Measurements from ENCODE around the gene MGLL. TPM values are rescaled to one million over a fixed set of nuclear protein-coding genes. Genes with fewer than 3 reads are reported as not detected.

MGLL gene
- polyA plus RNA-seq, 4 donors: 24.7 to 47.2 (median 43.1) TPM

- WGBS, 3 donors: 66 to 81% (median 72%) methylated on average over 3 of the region's 3 CpGs
- peaks cover 0 to 2% of the 10 kb centered on the region in 2 donors for H3K9me3 ChIP-seq (ENCODE audit: control insufficient read depth in 2 of 2, insufficient read depth in 1 of 2, low read depth in 1 of 2, low read length in 1 of 2)
- H3K4me1 ChIP-seq (ENCODE audit: control insufficient read depth in 3 of 3, insufficient read depth in 2 of 3, low read depth in 1 of 3, low read length in 2 of 3): peaks cover 0 to 10% (median 0%) of the 10 kb centered on the region in 3 donors
- no peak for DNase-seq
- no peak overlapping the region for H3K27ac ChIP-seq (ENCODE audit: low read depth in 1 of 3, low read length in 2 of 3)
- no peak overlapping the region for H3K4me3 ChIP-seq (ENCODE audit: low read depth in 1 of 3, low read length in 3 of 3)
- H3K27me3 ChIP-seq (ENCODE audit: control insufficient read depth in 3 of 3, insufficient read depth in 3 of 3, low read length in 3 of 3): no peaks in the 10 kb centered on the region
- H3K36me3 ChIP-seq (ENCODE audit: control insufficient read depth in 3 of 3, insufficient read depth in 2 of 3, low read depth in 1 of 3, low read length in 3 of 3): peaks cover 0 to 45% (median 0%) of the 10 kb centered on the region in 3 donors
- no peak for FAIRE-seq
Measured at GRCh38 chr3:127718916-127719290, 103.4 kb downstream of the MGLL start.

GRCh38 chr3:127718245-127718915 lies 103.9 kb downstream of the MGLL start:
- DNase-seq: no peak
- FAIRE-seq: no peak
- Histone ChIP-seq H3K4me1 (ENCODE audit: control insufficient read depth in 3 of 3, insufficient read depth in 2 of 3, low read depth in 1 of 3, low read length in 2 of 3) (peaks cover 0 to 9% (median 0%) of the 10 kb centered on the region in 3 donors), H3K36me3 (ENCODE audit: control insufficient read depth in 3 of 3, insufficient read depth in 2 of 3, low read depth in 1 of 3, low read length in 3 of 3) (peaks cover 0 to 45% (median 0%) of the 10 kb centered on the region in 3 donors), H3K9me3 (ENCODE audit: control insufficient read depth in 2 of 2, insufficient read depth in 1 of 2, low read depth in 1 of 2, low read length in 1 of 2) (no peaks in the 10 kb centered on the region), H3K27me3 (ENCODE audit: control insufficient read depth in 3 of 3, insufficient read depth in 3 of 3, low read length in 3 of 3) (no peaks in the 10 kb centered on the region), H3K4me3 (ENCODE audit: low read depth in 1 of 3, low read length in 3 of 3) (no peak overlapping the region), H3K27ac (ENCODE audit: low read depth in 1 of 3, low read length in 2 of 3) (no peak overlapping the region)
- 83 to 95% (median 91%) methylated on average over 7 of the region's 7 CpGs for WGBS, 3 donors

- peaks cover 0 to 4% (median 0%) of the 10 kb centered on the region in 3 donors for H3K4me1 ChIP-seq (ENCODE audit: control insufficient read depth in 3 of 3, insufficient read depth in 2 of 3, low read depth in 1 of 3, low read length in 2 of 3)
- no peaks in the 10 kb centered on the region for H3K9me3 ChIP-seq (ENCODE audit: control insufficient read depth in 2 of 2, insufficient read depth in 1 of 2, low read depth in 1 of 2, low read length in 1 of 2)
- 84 to 92% (median 86%) methylated on average over 14 of the region's 14 CpGs for whole genome bisulfite sequencing, 3 donors
- DNase-seq (no peak), FAIRE-seq (no peak)
- no peak overlapping the region for H3K27ac ChIP-seq (ENCODE audit: low read depth in 1 of 3, low read length in 2 of 3)
- no peak overlapping the region for H3K4me3 ChIP-seq (ENCODE audit: low read depth in 1 of 3, low read length in 3 of 3)
- H3K36me3 ChIP-seq (ENCODE audit: control insufficient read depth in 3 of 3, insufficient read depth in 2 of 3, low read depth in 1 of 3, low read length in 3 of 3): peaks cover 0 to 44% (median 0%) of the 10 kb centered on the region in 3 donors
- no peaks in the 10 kb centered on the region for H3K27me3 ChIP-seq (ENCODE audit: control insufficient read depth in 3 of 3, insufficient read depth in 3 of 3, low read length in 3 of 3)
Measured at GRCh38 chr3:127717357-127718244, 104.7 kb downstream of the MGLL start.

- FAIRE-seq (no peak), DNase-seq (no peak)
- 95 to 99% (median 96%) methylated on average over 6 of the region's 6 CpGs for WGBS, 3 donors
- no peak overlapping the region for H3K4me3 ChIP-seq (ENCODE audit: low read depth in 1 of 3, low read length in 3 of 3)
- H3K27me3 ChIP-seq (ENCODE audit: control insufficient read depth in 3 of 3, insufficient read depth in 3 of 3, low read length in 3 of 3): no peaks in the 10 kb centered on the region
- no peaks in the 10 kb centered on the region for H3K4me1 ChIP-seq (ENCODE audit: control insufficient read depth in 3 of 3, insufficient read depth in 2 of 3, low read depth in 1 of 3, low read length in 2 of 3)
- no peaks in the 10 kb centered on the region for H3K9me3 ChIP-seq (ENCODE audit: control insufficient read depth in 2 of 2, insufficient read depth in 1 of 2, low read depth in 1 of 2, low read length in 1 of 2)
- H3K36me3 ChIP-seq (ENCODE audit: control insufficient read depth in 3 of 3, insufficient read depth in 2 of 3, low read depth in 1 of 3, low read length in 3 of 3): peaks cover 0 to 39% (median 0%) of the 10 kb centered on the region in 3 donors
- no peak overlapping the region for H3K27ac ChIP-seq (ENCODE audit: low read depth in 1 of 3, low read length in 2 of 3)
Measured at GRCh38 chr3:127716384-127716783, 105.9 kb downstream of the MGLL start.

- H3K27me3 ChIP-seq (ENCODE audit: control insufficient read depth in 3 of 3, insufficient read depth in 3 of 3, low read length in 3 of 3): no peaks in the 10 kb centered on the region
- no peaks in the 10 kb centered on the region for H3K9me3 ChIP-seq (ENCODE audit: control insufficient read depth in 2 of 2, insufficient read depth in 1 of 2, low read depth in 1 of 2, low read length in 1 of 2)
- H3K4me3 ChIP-seq (ENCODE audit: low read depth in 1 of 3, low read length in 3 of 3): no peak overlapping the region
- FAIRE-seq (no peak), DNase-seq (no peak)
- H3K4me1 ChIP-seq (ENCODE audit: control insufficient read depth in 3 of 3, insufficient read depth in 2 of 3, low read depth in 1 of 3, low read length in 2 of 3): no peaks in the 10 kb centered on the region
- H3K27ac ChIP-seq (ENCODE audit: low read depth in 1 of 3, low read length in 2 of 3): no peak overlapping the region
- WGBS, 3 donors: 71 to 79% (median 78%) methylated on average over 8 of the region's 8 CpGs
- peaks cover 0 to 40% (median 0%) of the 10 kb centered on the region in 3 donors for H3K36me3 ChIP-seq (ENCODE audit: control insufficient read depth in 3 of 3, insufficient read depth in 2 of 3, low read depth in 1 of 3, low read length in 3 of 3)
Measured at GRCh38 chr3:127715532-127715931, 106.8 kb downstream of the MGLL start.

GRCh38 chr3:127714866-127715265 lies 107.4 kb downstream of the MGLL start:
- no peaks in the 10 kb centered on the region for H3K4me1 ChIP-seq (ENCODE audit: control insufficient read depth in 3 of 3, insufficient read depth in 2 of 3, low read depth in 1 of 3, low read length in 2 of 3)
- H3K9me3 ChIP-seq (ENCODE audit: control insufficient read depth in 2 of 2, insufficient read depth in 1 of 2, low read depth in 1 of 2, low read length in 1 of 2): no peaks in the 10 kb centered on the region
- DNase-seq (no peak), FAIRE-seq (no peak)
- WGBS, 3 donors: 95 to 98% (median 98%) methylated on average over 5 of the region's 5 CpGs
- H3K4me3 ChIP-seq (ENCODE audit: low read depth in 1 of 3, low read length in 3 of 3): no peak overlapping the region
- no peaks in the 10 kb centered on the region for H3K27me3 ChIP-seq (ENCODE audit: control insufficient read depth in 3 of 3, insufficient read depth in 3 of 3, low read length in 3 of 3)
- H3K27ac ChIP-seq (ENCODE audit: low read depth in 1 of 3, low read length in 2 of 3): no peak overlapping the region
- H3K36me3 ChIP-seq (ENCODE audit: control insufficient read depth in 3 of 3, insufficient read depth in 2 of 3, low read depth in 1 of 3, low read length in 3 of 3): peaks cover 0 to 39% (median 0%) of the 10 kb centered on the region in 3 donors

GRCh38 chr3:127714125-127714571 lies 108.2 kb downstream of the MGLL start:
- DNase-seq: no peak
- WGBS, 3 donors: 73 to 78% (median 75%) methylated on average over 10 of the region's 10 CpGs
- Histone ChIP-seq H3K36me3 (ENCODE audit: control insufficient read depth in 3 of 3, insufficient read depth in 2 of 3, low read depth in 1 of 3, low read length in 3 of 3) (peaks cover 0 to 38% (median 0%) of the 10 kb centered on the region in 3 donors), H3K9me3 (ENCODE audit: control insufficient read depth in 2 of 2, insufficient read depth in 1 of 2, low read depth in 1 of 2, low read length in 1 of 2) (no peaks in the 10 kb centered on the region), H3K4me3 (ENCODE audit: low read depth in 1 of 3, low read length in 3 of 3) (no peak overlapping the region), H3K27ac (ENCODE audit: low read depth in 1 of 3, low read length in 2 of 3) (no peak overlapping the region), H3K27me3 (ENCODE audit: control insufficient read depth in 3 of 3, insufficient read depth in 3 of 3, low read length in 3 of 3) (no peaks in the 10 kb centered on the region), H3K4me1 (ENCODE audit: control insufficient read depth in 3 of 3, insufficient read depth in 2 of 3, low read depth in 1 of 3, low read length in 2 of 3) (no peaks in the 10 kb centered on the region)
- no peak for FAIRE-seq

GRCh38 chr3:127712881-127713771 lies 109.2 kb downstream of the MGLL start:
- H3K4me1 ChIP-seq (ENCODE audit: control insufficient read depth in 3 of 3, insufficient read depth in 2 of 3, low read depth in 1 of 3, low read length in 2 of 3): no peaks in the 10 kb centered on the region
- no peaks in the 10 kb centered on the region for H3K9me3 ChIP-seq (ENCODE audit: control insufficient read depth in 2 of 2, insufficient read depth in 1 of 2, low read depth in 1 of 2, low read length in 1 of 2)
- FAIRE-seq (no peak), DNase-seq (no peak)
- H3K36me3 ChIP-seq (ENCODE audit: control insufficient read depth in 3 of 3, insufficient read depth in 2 of 3, low read depth in 1 of 3, low read length in 3 of 3): peaks cover 0 to 34% (median 0%) of the 10 kb centered on the region in 3 donors
- 82 to 88% (median 82%) methylated on average over 9 of the region's 9 CpGs for WGBS, 3 donors
- no peak overlapping the region for H3K27ac ChIP-seq (ENCODE audit: low read depth in 1 of 3, low read length in 2 of 3)
- H3K4me3 ChIP-seq (ENCODE audit: low read depth in 1 of 3, low read length in 3 of 3): no peak overlapping the region
- no peaks in the 10 kb centered on the region for H3K27me3 ChIP-seq (ENCODE audit: control insufficient read depth in 3 of 3, insufficient read depth in 3 of 3, low read length in 3 of 3)
